BLaER1 (cell line): ENCODE data around the gene TDRD3.

ENCODE experiments used
- H3K27ac ChIP-seq: shearing (Covaris generic); formaldehyde crosslinking; 2 replicates; pipeline ENCODE4 v1.8.1; 2022
- H3K27me3 ChIP-seq: shearing (Covaris generic); formaldehyde crosslinking; 2 replicates; pipeline ENCODE4 v1.8.1; 2022
- H3K36me3 ChIP-seq: shearing (Covaris generic); formaldehyde crosslinking; 2 replicates; pipeline ENCODE4 v1.8.1; 2022
- H3K4me1 ChIP-seq: shearing (Covaris generic); formaldehyde crosslinking; 2 replicates; pipeline ENCODE4 v1.8.1; 2022
- H3K4me2 ChIP-seq: shearing (Covaris generic); formaldehyde crosslinking; 2 replicates; pipeline ENCODE4 v1.8.1; 2022
- H3K4me3 ChIP-seq: shearing (Covaris generic); formaldehyde crosslinking; 2 replicates; pipeline ENCODE4 v1.8.1; 2022
- H3K9ac ChIP-seq: shearing (Covaris generic); formaldehyde crosslinking; 2 replicates; pipeline ENCODE4 v1.8.1; 2022
- H3K9me3 ChIP-seq: shearing (Covaris generic); formaldehyde crosslinking; 2 replicates; pipeline ENCODE4 v1.8.1; 2022
- H4K20me1 ChIP-seq: shearing (Covaris generic); formaldehyde crosslinking; 2 replicates; pipeline ENCODE4 v1.8.1; 2022
- Cebpa-rat ChIP-seq: shearing (Covaris generic); IDR thresholded peaks from 2 replicates; pipeline ENCODE4 v1.8.1; 2022

Gene TDRD3

GRCh38 chr13:60492187-60492586, 95.2 kb downstream of the TDRD3 start:
- Histone ChIP-seq H3K4me2 (no peak overlapping the region), H3K4me3 (no peak overlapping the region), H3K9me3 (peaks cover 21% of the 10 kb centered on the region), H3K27ac (no peak overlapping the region), H4K20me1 (no peaks in the 10 kb centered on the region), H3K9ac (no peak overlapping the region), H3K4me1 (no peaks in the 10 kb centered on the region), H3K36me3 (peaks cover 28% of the 10 kb centered on the region), H3K27me3 (no peaks in the 10 kb centered on the region)
- no peak for TF ChIP-seq Cebpa-rat

GRCh38 chr13:60494296-60494695, 97.3 kb downstream of the TDRD3 start:
- no peak overlapping the region for H3K4me2 ChIP-seq
- peaks cover 40% of the 10 kb centered on the region for H3K36me3 ChIP-seq
- TF ChIP-seq Cebpa-rat = no peak
- H3K9me3 ChIP-seq = peaks cover 27% of the 10 kb centered on the region
- H3K4me1 ChIP-seq = no peaks in the 10 kb centered on the region
- H4K20me1 ChIP-seq = no peaks in the 10 kb centered on the region
- no peaks in the 10 kb centered on the region for H3K27me3 ChIP-seq
- no peak overlapping the region for H3K9ac ChIP-seq
- H3K27ac ChIP-seq = no peak overlapping the region
- H3K4me3 ChIP-seq = no peak overlapping the region

GRCh38 chr13:60501236-60501635, 104.2 kb downstream of the TDRD3 start:
- no peaks in the 10 kb centered on the region for H3K4me1 ChIP-seq
- no peak overlapping the region for H3K4me3 ChIP-seq
- H3K4me2 ChIP-seq = no peak overlapping the region
- H3K27me3 ChIP-seq = no peaks in the 10 kb centered on the region
- H3K36me3 ChIP-seq = peaks cover 68% of the 10 kb centered on the region
- H3K9me3 ChIP-seq = peaks cover 63% of the 10 kb centered on the region
- TF ChIP-seq Cebpa-rat = no peak
- H3K9ac ChIP-seq = no peak overlapping the region
- no peaks in the 10 kb centered on the region for H4K20me1 ChIP-seq
- no peak overlapping the region for H3K27ac ChIP-seq

GRCh38 chr13:60509601-60510386, 112.8 kb downstream of the TDRD3 start:
- Histone ChIP-seq H3K9me3 (peaks cover 25% of the 10 kb centered on the region), H4K20me1 (no peaks in the 10 kb centered on the region), H3K27ac (no peak overlapping the region), H3K9ac (no peak overlapping the region), H3K4me2 (no peak overlapping the region), H3K36me3 (peaks cover 36% of the 10 kb centered on the region), H3K4me3 (no peak overlapping the region), H3K27me3 (no peaks in the 10 kb centered on the region), H3K4me1 (no peaks in the 10 kb centered on the region)
- no peak for TF ChIP-seq Cebpa-rat

GRCh38 chr13:60511637-60512036, 114.6 kb downstream of the TDRD3 start:
- H3K27ac ChIP-seq = no peak overlapping the region
- no peak for TF ChIP-seq Cebpa-rat
- H3K36me3 ChIP-seq = peaks cover 30% of the 10 kb centered on the region
- H3K9me3 ChIP-seq = peaks cover 19% of the 10 kb centered on the region
- no peaks in the 10 kb centered on the region for H3K4me1 ChIP-seq
- no peak overlapping the region for H3K4me2 ChIP-seq
- no peak overlapping the region for H3K9ac ChIP-seq
- H3K4me3 ChIP-seq = no peak overlapping the region
- no peaks in the 10 kb centered on the region for H3K27me3 ChIP-seq
- H4K20me1 ChIP-seq = no peaks in the 10 kb centered on the region

- Histone ChIP-seq H3K4me2 (no peak overlapping the region), H3K4me1 (no peaks in the 10 kb centered on the region), H3K27ac (no peak overlapping the region), H3K9me3 (peaks cover 19% of the 10 kb centered on the region), H3K27me3 (no peaks in the 10 kb centered on the region), H3K9ac (no peak overlapping the region), H3K36me3 (peaks cover 38% of the 10 kb centered on the region), H4K20me1 (no peaks in the 10 kb centered on the region), H3K4me3 (no peak overlapping the region)
- TF ChIP-seq Cebpa-rat = no peak
These were observed 117.9 kb downstream of the TDRD3 start for GRCh38 chr13:60514891-60515290.

- Histone ChIP-seq H3K27ac (no peak overlapping the region), H3K27me3 (no peaks in the 10 kb centered on the region), H3K9me3 (no peaks in the 10 kb centered on the region), H3K4me1 (no peaks in the 10 kb centered on the region), H3K9ac (no peak overlapping the region), H4K20me1 (no peaks in the 10 kb centered on the region), H3K4me2 (no peak overlapping the region), H3K36me3 (0 out of 2 replicates have a peak, but pooled peaks cover 18% of the 10 kb centered on the region), H3K4me3 (no peak overlapping the region)
- TF ChIP-seq Cebpa-rat = no peak
These were observed 122.5 kb downstream of the TDRD3 start for GRCh38 chr13:60519496-60519895.

GRCh38 chr13:60520902-60521569, 124.0 kb downstream of the TDRD3 start:
- Histone ChIP-seq H3K4me3 (no peak overlapping the region), H3K27ac (no peak overlapping the region), H4K20me1 (no peaks in the 10 kb centered on the region), H3K9me3 (no peaks in the 10 kb centered on the region), H3K27me3 (no peaks in the 10 kb centered on the region), H3K9ac (no peak overlapping the region), H3K36me3 (0 out of 2 replicates have a peak, but pooled peaks cover 18% of the 10 kb centered on the region), H3K4me2 (no peak overlapping the region), H3K4me1 (no peaks in the 10 kb centered on the region)
- TF ChIP-seq Cebpa-rat = no peak

GRCh38 chr13:60538566-60538965, 141.5 kb downstream of the TDRD3 start:
- H3K27ac ChIP-seq = no peak overlapping the region
- H3K4me2 ChIP-seq = no peak overlapping the region
- no peaks in the 10 kb centered on the region for H3K9me3 ChIP-seq
- H3K4me3 ChIP-seq = no peak overlapping the region
- H4K20me1 ChIP-seq = no peaks in the 10 kb centered on the region
- H3K27me3 ChIP-seq = no peaks in the 10 kb centered on the region
- H3K36me3 ChIP-seq = no peaks in the 10 kb centered on the region
- no peak overlapping the region for H3K9ac ChIP-seq
- no peaks in the 10 kb centered on the region for H3K4me1 ChIP-seq
- no peak for TF ChIP-seq Cebpa-rat

GRCh38 chr13:60540276-60540675, 143.3 kb downstream of the TDRD3 start:
- Histone ChIP-seq H3K27ac (no peak overlapping the region), H3K4me2 (no peak overlapping the region), H4K20me1 (no peaks in the 10 kb centered on the region), H3K9ac (no peak overlapping the region), H3K9me3 (no peaks in the 10 kb centered on the region), H3K27me3 (no peaks in the 10 kb centered on the region), H3K4me1 (no peaks in the 10 kb centered on the region), H3K4me3 (no peak overlapping the region), H3K36me3 (no peaks in the 10 kb centered on the region)
- no peak for TF ChIP-seq Cebpa-rat
